Measurements from ENCODE around the gene FNBP1L. TPM values are rescaled to one million over a fixed set of nuclear protein-coding genes. Genes with fewer than 3 reads are reported as not detected.

Gene FNBP1L
- total RNA-seq, 3 donors from 2014 or later = 33.1 to 117 (median 63.6) TPM

DNA sequence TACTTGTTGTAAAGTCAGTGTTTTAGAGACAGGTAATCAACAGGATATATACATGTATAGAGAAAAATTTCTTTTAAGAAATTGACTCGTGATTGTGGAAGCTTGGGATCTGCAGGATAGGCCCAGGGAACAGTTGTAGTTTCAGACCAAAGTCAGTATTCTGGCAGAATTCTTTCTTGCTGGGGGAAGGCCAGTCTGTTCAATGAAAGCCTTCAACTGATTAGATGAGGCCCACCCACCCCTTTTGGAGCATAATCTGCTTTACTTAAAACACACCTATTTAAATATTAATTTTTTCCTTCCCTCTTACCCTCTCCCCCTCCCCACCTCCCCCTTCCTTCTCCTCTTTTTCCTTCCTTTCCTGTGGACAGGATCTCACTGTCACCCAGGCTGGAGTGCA is 48.0 kb downstream of the FNBP1L start:
- intact Hi-C loops (cut with DNase I; ENCODE audit: low total_unique reads) = no loop called here
- Histone ChIP-seq H3K4me3 (no peak overlapping the region), H3K4me1 (peaks cover 0 to 12% of the 10 kb centered on the region in 2 donors), H3K9me3 (no peaks in the 10 kb centered on the region), H3K36me3 (no peaks in the 10 kb centered on the region), H3K27me3 (no peaks in the 10 kb centered on the region), H3K27ac (peak overlapping the region in 1 of 2 donors; percentile 40)
- TF ChIP-seq, protein P1, sequence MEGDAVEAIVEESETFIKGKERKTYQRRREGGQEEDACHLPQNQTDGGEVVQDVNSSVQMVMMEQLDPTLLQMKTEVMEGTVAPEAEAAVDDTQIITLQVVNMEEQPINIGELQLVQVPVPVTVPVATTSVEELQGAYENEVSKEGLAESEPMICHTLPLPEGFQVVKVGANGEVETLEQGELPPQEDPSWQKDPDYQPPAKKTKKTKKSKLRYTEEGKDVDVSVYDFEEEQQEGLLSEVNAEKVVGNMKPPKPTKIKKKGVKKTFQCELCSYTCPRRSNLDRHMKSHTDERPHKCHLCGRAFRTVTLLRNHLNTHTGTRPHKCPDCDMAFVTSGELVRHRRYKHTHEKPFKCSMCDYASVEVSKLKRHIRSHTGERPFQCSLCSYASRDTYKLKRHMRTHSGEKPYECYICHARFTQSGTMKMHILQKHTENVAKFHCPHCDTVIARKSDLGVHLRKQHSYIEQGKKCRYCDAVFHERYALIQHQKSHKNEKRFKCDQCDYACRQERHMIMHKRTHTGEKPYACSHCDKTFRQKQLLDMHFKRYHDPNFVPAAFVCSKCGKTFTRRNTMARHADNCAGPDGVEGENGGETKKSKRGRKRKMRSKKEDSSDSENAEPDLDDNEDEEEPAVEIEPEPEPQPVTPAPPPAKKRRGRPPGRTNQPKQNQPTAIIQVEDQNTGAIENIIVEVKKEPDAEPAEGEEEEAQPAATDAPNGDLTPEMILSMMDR (IDR thresholded peaks at IDR 0.05) = no peak
- TF ChIP-seq POLR2A (IDR thresholded peaks at IDR 0.05) (no peak), POLR2AphosphoS5 (IDR thresholded peaks at IDR 0.05) (no peak)
- DNase-seq (ENCODE audit: low spot score in 2 of 2) = no peak

DNA sequence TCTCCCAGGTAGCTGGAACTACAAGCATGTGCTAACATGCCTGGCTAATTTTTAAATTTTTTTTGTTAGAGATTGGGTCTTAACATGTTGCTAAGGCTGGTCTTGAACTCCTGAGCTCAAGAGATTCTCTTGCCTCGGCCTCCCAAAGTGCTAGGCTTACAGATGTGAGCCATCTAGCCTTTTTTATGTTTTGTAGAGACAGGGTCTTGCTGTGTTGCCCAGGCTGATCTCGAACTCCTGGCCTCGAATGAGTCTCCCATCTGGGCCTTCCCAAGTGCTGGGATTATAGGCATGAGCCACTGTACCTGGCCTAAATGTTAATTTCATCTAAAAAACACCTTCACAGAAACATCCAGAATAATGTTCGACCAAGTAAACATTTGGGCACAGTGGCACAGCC is 48.6 kb downstream of the FNBP1L start:
- Histone ChIP-seq H3K9me3 (no peaks in the 10 kb centered on the region), H3K27me3 (no peaks in the 10 kb centered on the region), H3K4me3 (no peak overlapping the region), H3K36me3 (no peaks in the 10 kb centered on the region), H3K4me1 (peaks cover 0 to 12% of the 10 kb centered on the region in 2 donors), H3K27ac (peak overlapping the region in 1 of 2 donors; percentile 40)
- TF ChIP-seq, protein P1 (IDR thresholded peaks at IDR 0.05) = no peak
- TF ChIP-seq POLR2AphosphoS5 (IDR thresholded peaks at IDR 0.05) (no peak), POLR2A (IDR thresholded peaks at IDR 0.05) (no peak)
- DNase-seq (ENCODE audit: low spot score in 2 of 2) = no peak
- intact Hi-C loops (cut with DNase I; ENCODE audit: low total_unique reads) = no loop called here

DNA sequence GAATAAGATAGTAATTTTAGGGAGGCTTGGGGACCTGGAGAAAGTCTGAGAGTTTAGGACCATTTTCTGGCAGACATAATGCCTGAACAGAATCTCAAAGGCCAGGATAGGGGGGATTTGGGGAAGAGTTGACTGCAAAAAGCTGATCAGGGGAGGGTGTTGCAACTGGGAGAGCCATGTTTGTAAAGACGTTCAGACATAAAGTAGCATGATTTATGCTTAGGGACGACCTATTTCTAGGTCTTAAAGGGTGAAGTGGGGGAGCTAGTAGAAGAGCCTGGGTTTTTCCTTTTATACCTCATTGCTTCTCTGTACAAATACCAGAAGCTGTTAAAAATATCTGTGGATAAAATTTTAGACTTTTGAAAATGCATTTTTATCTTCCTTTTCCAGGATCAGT is 51.2 kb downstream of the FNBP1L start:
- Histone ChIP-seq H3K4me1 (peaks cover 0 to 4% of the 10 kb centered on the region in 2 donors), H3K36me3 (no peaks in the 10 kb centered on the region), H3K9me3 (no peaks in the 10 kb centered on the region), H3K27me3 (no peaks in the 10 kb centered on the region), H3K27ac (peak overlapping the region in 1 of 2 donors; percentile 31), H3K4me3 (no peak overlapping the region)
- TF ChIP-seq, protein P1 (IDR thresholded peaks at IDR 0.05) = no peak
- no peak for TF ChIP-seq POLR2AphosphoS5 (IDR thresholded peaks at IDR 0.05)
- TF ChIP-seq POLR2A (IDR thresholded peaks at IDR 0.05) = no peak
- no peak for DNase-seq (ENCODE audit: low spot score in 2 of 2)
- intact Hi-C loops (cut with DNase I; ENCODE audit: low total_unique reads) = no loop called here

DNA sequence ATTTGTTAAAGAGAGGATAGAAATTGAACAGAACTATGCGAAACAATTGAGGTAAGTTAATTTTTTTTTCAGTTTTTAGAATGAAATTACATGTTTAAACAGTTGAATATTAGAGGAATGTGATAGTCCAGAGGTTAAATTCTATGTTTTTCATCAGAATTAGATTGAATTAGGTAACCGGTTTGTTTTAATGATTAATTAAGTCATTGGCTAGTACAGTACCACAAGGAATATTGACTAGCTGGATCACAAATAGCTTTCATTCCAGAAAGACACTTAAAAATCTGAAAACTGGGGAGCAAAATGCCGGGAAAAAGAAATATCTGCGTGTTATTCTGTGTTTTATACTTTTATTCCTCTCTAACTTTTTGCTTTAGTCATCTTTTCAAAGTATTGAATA is 51.6 kb downstream of the FNBP1L start:
- Histone ChIP-seq H3K4me3 (no peak overlapping the region), H3K9me3 (no peaks in the 10 kb centered on the region), H3K36me3 (no peaks in the 10 kb centered on the region), H3K27me3 (no peaks in the 10 kb centered on the region), H3K27ac (no peak overlapping the region), H3K4me1 (no peaks in the 10 kb centered on the region)
- intact Hi-C loops (cut with DNase I; ENCODE audit: low total_unique reads) = no loop called here
- DNase-seq (ENCODE audit: low spot score in 2 of 2) = no peak
- TF ChIP-seq, protein P1 (IDR thresholded peaks at IDR 0.05) = no peak

DNA sequence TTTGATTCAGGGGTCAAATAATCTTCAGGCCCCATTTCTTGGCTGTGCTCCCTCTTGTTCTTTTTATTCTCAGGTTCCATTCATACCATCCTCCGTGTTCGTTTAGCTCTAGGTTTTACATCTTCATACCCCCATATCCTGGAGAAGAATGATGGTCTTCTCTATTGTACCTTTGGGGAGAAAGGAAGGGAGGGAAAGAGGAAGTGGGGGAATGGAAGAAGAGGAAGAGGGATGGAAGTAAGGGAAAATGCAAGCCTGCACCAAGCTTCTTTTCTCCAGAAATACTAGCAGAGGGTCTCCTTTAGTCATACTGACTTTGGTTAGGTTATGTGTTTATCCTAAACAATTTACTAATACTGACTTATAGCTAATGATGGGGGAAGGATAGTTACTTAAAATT is 52.4 kb downstream of the FNBP1L start:
- Histone ChIP-seq H3K4me3 (no peak overlapping the region), H3K27ac (no peak overlapping the region), H3K27me3 (no peaks in the 10 kb centered on the region), H3K9me3 (no peaks in the 10 kb centered on the region), H3K36me3 (no peaks in the 10 kb centered on the region), H3K4me1 (no peaks in the 10 kb centered on the region)
- no peak for TF ChIP-seq POLR2AphosphoS5 (IDR thresholded peaks at IDR 0.05)
- no peak for TF ChIP-seq POLR2A (IDR thresholded peaks at IDR 0.05)
- TF ChIP-seq, protein P1 (IDR thresholded peaks at IDR 0.05) = no peak
- no peak for DNase-seq (ENCODE audit: low spot score in 2 of 2)
- intact Hi-C loops (cut with DNase I; ENCODE audit: low total_unique reads) = no loop called here
